Naive thymus-derived CD4-positive, alpha-beta T cell (primary cell): ENCODE measurements around the gene BCL2. TPM values are rescaled to one million over a fixed set of nuclear protein-coding genes. Genes with fewer than 3 reads are reported as not detected.
A peak's percentile ranks its signal among the peaks of the same experiment; 100 is the strongest.
"Not testable (repeated sequence)": the region's sequence is repeated elsewhere in the genome, so short reads cannot be mapped to it uniquely, and the experiment has no call there.

Experiments
- ATAC-seq: fragments of 150-1000 bp; cut with Tn5 transposase; 2 replicates; pipeline ENCODE4 v1.10.0; 2021; ENCODE audit warnings: mild to moderate bottlenecking, moderate library complexity
- CTCF ChIA-PET: fragments of 350-600 bp; sonication (Branson Sonifier 250); formaldehyde crosslinking; loops from one replicate; lab custom pipeline; 2021; ENCODE audit warnings: antibody characterized with exemption; lab: Charles Lee
- POLR2A ChIA-PET: fragments of 350-600 bp; sonication (Branson Sonifier 250); formaldehyde crosslinking; loops from one replicate; lab custom pipeline; 2021; ENCODE audit warnings: antibody characterized with exemption, inconsistent platforms; lab: Charles Lee
- DNase-seq, 9 donors: peaks; one replicate each; pipeline versions ENCODE4 v3.0.0 to v3.0.0-alpha.2; 2020 to 2022; ENCODE audit warnings: mixed read lengths in 1 of 9
- H3K27ac ChIP-seq: one replicate; pipeline ENCODE4 v1.7.0; 2013; ENCODE audit warnings: mild to moderate bottlenecking, low read depth, low read length, moderate library complexity
- H3K27me3 ChIP-seq, 2 donors: one replicate each; pipeline ENCODE4 v1.7.0; 2013; ENCODE audit warnings: low read length in 2 of 2, mild to moderate bottlenecking in 2 of 2, moderate library complexity in 2 of 2; ENCODE audit not compliant: control insufficient read depth in 2 of 2, insufficient read depth in 2 of 2
- H3K36me3 ChIP-seq, 3 experiments: 1 replicate in 2 of 3; 2 replicates in 1 of 3; pipeline ENCODE4 v1.7.0; 2013; ENCODE audit warnings: low read length in 3 of 3, mild to moderate bottlenecking in 3 of 3, moderate library complexity in 1 of 3; ENCODE audit not compliant: insufficient read depth in 3 of 3, control insufficient read depth in 2 of 3
- H3K4me1 ChIP-seq, 2 donors: one replicate each; pipeline ENCODE4 v1.7.0; 2013; ENCODE audit warnings: low read length in 2 of 2, mild to moderate bottlenecking in 2 of 2, moderate library complexity in 1 of 2; ENCODE audit not compliant: control insufficient read depth in 2 of 2, insufficient read depth in 2 of 2
- H3K4me3 ChIP-seq: 2 replicates; pipeline ENCODE4 v1.7.0; 2013; ENCODE audit warnings: mild to moderate bottlenecking, low read length
- H3K9me3 ChIP-seq, 3 experiments: 1 replicate in 2 of 3; 2 replicates in 1 of 3; pipeline ENCODE4 v1.7.0; 2013; ENCODE audit warnings: low read length in 3 of 3; ENCODE audit not compliant: control insufficient read depth in 2 of 3
- H3K27ac Mint-ChIP-seq, 9 donors: one replicate each; pipeline ENCODE4 v1.8.0; 2020 to 2022; ENCODE audit warnings: mixed read lengths in 9 of 9, mild to moderate bottlenecking in 8 of 9, moderate library complexity in 5 of 9, inconsistent platforms in 2 of 9
- H3K27me3 Mint-ChIP-seq, 5 donors: one replicate each; pipeline ENCODE4 v1.8.0; 2021 to 2022; ENCODE audit warnings: mixed read lengths in 5 of 5, mild to moderate bottlenecking in 1 of 5
- H3K36me3 Mint-ChIP-seq, 5 donors: one replicate each; pipeline ENCODE4 v1.8.0; 2020 to 2022; ENCODE audit warnings: mixed read lengths in 5 of 5, mild to moderate bottlenecking in 3 of 5, inconsistent platforms in 1 of 5
- H3K4me1 Mint-ChIP-seq, 7 donors: one replicate each; pipeline ENCODE4 v1.8.0; 2020 to 2022; ENCODE audit warnings: mixed read lengths in 7 of 7, mild to moderate bottlenecking in 3 of 7, inconsistent platforms in 1 of 7
- H3K4me3 Mint-ChIP-seq, 10 donors: one replicate each; pipeline ENCODE4 v1.8.0; 2020 to 2022; ENCODE audit warnings: mild to moderate bottlenecking in 10 of 10, mixed read lengths in 10 of 10, moderate library complexity in 6 of 10, inconsistent platforms in 2 of 10
- H3K9me3 Mint-ChIP-seq, 11 donors: one replicate each; pipeline ENCODE4 v1.8.0; 2020 to 2022; ENCODE audit warnings: mixed read lengths in 11 of 11, mild to moderate bottlenecking in 4 of 11, inconsistent platforms in 1 of 11, moderate library complexity in 1 of 11
- intact Hi-C, 2 donors: fragments of 100-400 bp; cut with micrococcal nuclease; formaldehyde crosslinking; loops; one replicate each; pipeline ENCODE4 v1.15.1; 2023
- polyA plus RNA-seq, 2 donors: library from polyadenylated mRNA; unstranded; fragments of 300-500 nt; fragmentation: Illumina TruSeq; gene quantifications; one replicate each; pipeline ENCODE4 v1.2.3, GENCODE V29; 2021
- total RNA-seq, 6 experiments: library from RNA in 5 of 6; stranded (reverse) in 5 of 6; gene quantifications; 1 replicate in 5 of 6; 2 replicates in 1 of 6; pipeline ENCODE4 v1.2.3 and lab custom pipeline; 2021 to 2026

The BCL2 gene
- total and polyA plus RNA-seq, 7 experiments from 2014 or later: 32.7 to 154 (median 40.1) TPM

DNA sequence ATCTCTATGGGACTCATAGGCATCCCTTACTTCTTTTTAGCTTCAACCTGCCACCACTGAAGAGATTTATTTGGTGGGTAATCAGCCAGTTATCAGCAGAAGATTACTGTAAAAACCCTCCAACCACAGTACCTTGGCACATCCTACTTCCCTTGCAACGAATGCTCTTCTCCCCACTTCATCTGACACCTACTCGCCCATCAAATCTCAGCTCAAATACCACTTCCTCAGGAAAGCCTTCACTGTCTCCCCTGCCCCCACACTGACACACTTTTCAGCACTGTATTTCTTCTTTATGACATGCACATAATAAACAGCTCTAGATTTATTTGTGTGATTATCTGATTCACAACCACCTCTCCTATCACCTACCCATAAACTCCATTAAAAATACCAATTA is 44.4 kb upstream of the BCL2 start:
- H3K27ac ChIP-seq: no peak overlapping the region
- ChIA-PET CTCF (interaction anchor here (0.9 kb wide), 1 partner anchor 75 kb away, joined by 3 read pairs; no protein-coding TSS in a partner anchor), POLR2A (interaction anchor here (0.6 to 4.2 kb wide), 3 partner anchors 58 to 203 kb away, joined by 4 to 19 read pairs (median 4); partner anchors contain the start of gene VPS4B)
- peaks cover 0 to 18% (median 0%) of the 10 kb centered on the region in 3 experiments for H3K36me3 ChIP-seq
- Mint-ChIP-seq H3K36me3 (peaks cover 5 to 29% (median 13%) of the 10 kb centered on the region in 5 donors), H3K4me3 (peak overlapping the region in 8 of 10 donors; percentile 0 to 29 (median 2)), H3K27me3 (no peaks in the 10 kb centered on the region), H3K9me3 (peaks cover 0 to 11% (median 1%) of the 10 kb centered on the region in 11 donors), H3K4me1 (peaks cover 31 to 47% (median 36%) of the 10 kb centered on the region in 7 donors), H3K27ac (peak overlapping the region in 6 of 9 donors; percentile 3 to 50 (median 10))
- no peak overlapping the region for H3K4me3 ChIP-seq
- H3K9me3 ChIP-seq: no peaks in the 10 kb centered on the region
- peaks cover 6 to 29% of the 10 kb centered on the region in 2 donors for H3K4me1 ChIP-seq
- ATAC-seq (peak; percentile 15), DNase-seq (peak in 7 of 9 donors; percentile 18 to 46 (median 43))
- no peaks in the 10 kb centered on the region for H3K27me3 ChIP-seq
- intact Hi-C loops: loop anchor here in 1 of 2 donors (10.0 kb wide), 1 partner anchor 1469 kb away; the partner anchor contains the start of gene RNF152

- peaks cover 0 to 18% (median 0%) of the 10 kb centered on the region in 3 experiments for H3K36me3 ChIP-seq
- not testable (repeated sequence) for H3K9me3 ChIP-seq, H3K27me3 ChIP-seq, ATAC-seq, H3K4me3 Mint-ChIP-seq, H3K9me3 Mint-ChIP-seq, H3K4me3 ChIP-seq, DNase-seq, H3K27ac ChIP-seq, H3K27me3 Mint-ChIP-seq
- ChIA-PET CTCF (interaction anchor here (0.8 kb wide), 1 partner anchor 347 kb away, joined by 4 read pairs; no protein-coding TSS in a partner anchor), POLR2A (interaction anchor here (0.6 to 4.2 kb wide), 3 partner anchors 59 to 649 kb away, joined by 3 to 19 read pairs (median 4); partner anchors contain the start of genes PHLPP1 and VPS4B)
- peaks cover 5 to 26% (median 13%) of the 10 kb centered on the region in 5 donors for H3K36me3 Mint-ChIP-seq
- intact Hi-C loops: loop anchor here in 1 of 2 donors (10.0 kb wide), 1 partner anchor 1469 kb away; the partner anchor contains the start of gene RNF152
- peak overlapping the region in 4 of 9 donors; percentile 9 to 50 (median 29) for H3K27ac Mint-ChIP-seq
- peaks cover 25 to 42% (median 31%) of the 10 kb centered on the region in 7 donors for H3K4me1 Mint-ChIP-seq
- peaks cover 6 to 29% of the 10 kb centered on the region in 2 donors for H3K4me1 ChIP-seq
Measured at GRCh38 chr18:63363420-63363819, 43.9 kb upstream of the BCL2 start.

DNA sequence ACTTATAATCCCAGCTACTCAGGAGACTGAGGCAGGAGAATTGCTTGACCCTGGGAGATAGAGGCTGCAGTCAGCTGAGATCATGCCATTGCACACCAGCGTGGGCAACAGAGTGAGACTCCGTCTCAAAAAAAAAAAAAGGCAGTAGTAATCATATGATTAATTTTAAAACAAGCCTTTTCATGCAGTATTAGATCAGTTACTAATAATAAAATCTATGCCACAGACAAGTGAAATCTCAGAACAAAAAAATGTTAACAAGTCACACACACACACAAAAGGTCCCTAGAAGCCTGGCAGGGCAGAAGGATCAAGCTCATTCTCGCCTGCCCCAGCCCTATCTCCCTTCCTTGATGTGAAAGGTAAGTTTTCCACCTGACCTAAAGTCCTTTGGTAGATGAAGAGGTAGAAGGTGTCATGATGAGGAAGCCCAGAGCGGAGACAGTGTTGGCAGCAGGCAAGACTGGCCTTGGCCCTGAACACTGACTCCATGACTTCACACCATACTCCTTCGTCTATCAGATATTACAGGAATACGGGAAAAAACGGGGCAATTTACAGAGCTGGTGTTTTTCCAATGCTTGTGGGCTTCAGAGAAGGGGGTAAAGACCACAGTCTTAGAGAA is 36.8 kb upstream of the BCL2 start:
- intact Hi-C loops: no loop called here
- peaks cover 0 to 2% (median 0%) of the 10 kb centered on the region in 7 donors for H3K4me1 Mint-ChIP-seq
- H3K4me3 ChIP-seq: no peak overlapping the region
- no peaks in the 10 kb centered on the region for H3K27me3 Mint-ChIP-seq
- no peaks in the 10 kb centered on the region for H3K4me1 ChIP-seq
- H3K27ac ChIP-seq: no peak overlapping the region
- ATAC-seq (no peak), DNase-seq (no peak)
- H3K27ac Mint-ChIP-seq: no peak overlapping the region
- CTCF ChIA-PET: interaction anchor here (0.6 to 1.3 kb wide), 2 partner anchors 26 to 60 kb away, joined by 3 read pairs; no protein-coding TSS in a partner anchor
- H3K9me3 ChIP-seq: no peaks in the 10 kb centered on the region
- peaks cover 0 to 2% (median 0%) of the 10 kb centered on the region in 11 donors for H3K9me3 Mint-ChIP-seq
- H3K27me3 ChIP-seq: no peaks in the 10 kb centered on the region
- POLR2A ChIA-PET: interaction anchor here (0.6 kb wide), 1 partner anchor 780 kb away, joined by 4 read pairs; no protein-coding TSS in a partner anchor
- peaks cover 0 to 41% (median 0%) of the 10 kb centered on the region in 3 experiments for H3K36me3 ChIP-seq
- peaks cover 12 to 40% (median 22%) of the 10 kb centered on the region in 5 donors for H3K36me3 Mint-ChIP-seq
- H3K4me3 Mint-ChIP-seq: no peak overlapping the region

- Histone ChIP-seq H3K9me3 (no peaks in the 10 kb centered on the region), H3K36me3 (peaks cover 6 to 69% (median 15%) of the 10 kb centered on the region in 3 experiments), H3K4me3 (no peak overlapping the region), H3K27me3 (no peaks in the 10 kb centered on the region), H3K4me1 (no peaks in the 10 kb centered on the region), H3K27ac (no peak overlapping the region)
- POLR2A ChIA-PET: interaction anchor here (1.1 kb wide), 1 partner anchor 73 kb away, joined by 3 read pairs; no protein-coding TSS in a partner anchor
- Mint-ChIP-seq H3K36me3 (peaks cover 13 to 54% (median 26%) of the 10 kb centered on the region in 5 donors), H3K27me3 (no peaks in the 10 kb centered on the region), H3K27ac (no peak overlapping the region), H3K4me3 (no peak overlapping the region), H3K9me3 (no peaks in the 10 kb centered on the region), H3K4me1 (peaks cover 0 to 3% (median 0%) of the 10 kb centered on the region in 7 donors)
- CTCF ChIA-PET: interaction anchor here (1.0 to 1.3 kb wide), 2 partner anchors 9 to 77 kb away, joined by 3 read pairs; no protein-coding TSS in a partner anchor
- ATAC-seq: no peak
- no peak for DNase-seq
- intact Hi-C loops: no loop called here
Measured at GRCh38 chr18:63350230-63350629, 30.7 kb upstream of the BCL2 start.

GRCh38 chr18:63348508-63349136 is 29.1 kb upstream of the BCL2 start:
- Mint-ChIP-seq H3K27ac (no peak overlapping the region), H3K4me3 (no peak overlapping the region), H3K36me3 (peaks cover 17 to 56% (median 33%) of the 10 kb centered on the region in 5 donors), H3K4me1 (peaks cover 0 to 6% (median 0%) of the 10 kb centered on the region in 7 donors), H3K9me3 (no peaks in the 10 kb centered on the region), H3K27me3 (no peaks in the 10 kb centered on the region)
- peaks cover 6 to 69% (median 15%) of the 10 kb centered on the region in 3 experiments for H3K36me3 ChIP-seq
- DNase-seq: no peak
- POLR2A ChIA-PET: no interaction called here
- H3K27ac ChIP-seq: no peak overlapping the region
- no peaks in the 10 kb centered on the region for H3K27me3 ChIP-seq
- no peaks in the 10 kb centered on the region for H3K9me3 ChIP-seq
- no peak overlapping the region for H3K4me3 ChIP-seq
- intact Hi-C loops: no loop called here
- ATAC-seq: no peak
- H3K4me1 ChIP-seq: no peaks in the 10 kb centered on the region
- CTCF ChIA-PET: no interaction called here

DNA sequence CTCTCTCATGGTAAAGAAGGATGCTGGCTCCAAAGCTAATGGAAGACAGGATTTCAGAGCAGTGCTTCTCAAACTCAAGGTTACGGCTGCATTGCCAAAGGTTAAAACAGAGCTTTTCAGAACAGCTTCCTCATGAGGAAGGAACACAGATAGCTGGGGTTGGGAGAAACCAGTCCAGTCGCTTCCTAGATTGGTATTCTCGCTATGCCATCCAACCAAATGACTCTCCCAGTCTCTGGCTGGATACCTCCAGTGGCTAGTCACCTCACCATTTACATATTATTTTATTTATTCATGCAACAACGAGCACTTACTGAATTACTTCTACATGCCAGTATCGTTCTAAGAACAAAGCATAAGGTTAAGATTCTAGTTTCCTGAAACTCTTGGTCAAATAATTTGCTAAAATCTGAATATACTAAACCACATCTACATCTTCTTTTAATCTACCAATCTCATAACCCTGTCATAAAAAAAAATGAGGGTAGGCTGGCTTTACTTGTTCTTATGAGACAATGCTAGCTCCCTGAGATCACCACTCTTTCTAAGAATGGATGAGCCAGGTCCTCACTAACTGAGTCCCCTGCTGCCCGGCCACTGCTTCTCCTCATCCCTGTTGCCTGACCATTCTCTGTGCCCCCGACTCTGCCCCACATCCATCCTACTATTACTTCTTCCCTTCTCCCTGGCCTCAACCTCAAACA is 27.1 kb upstream of the BCL2 start:
- intact Hi-C loops: loop anchor here in 1 of 2 donors (2.0 kb wide), 1 partner anchor 68 kb away; no protein-coding TSS in a partner anchor
- no peak overlapping the region for H3K4me3 Mint-ChIP-seq
- Histone ChIP-seq H3K27ac (no peak overlapping the region), H3K9me3 (no peaks in the 10 kb centered on the region), H3K27me3 (no peaks in the 10 kb centered on the region), H3K4me3 (no peak overlapping the region), H3K36me3 (peaks cover 6 to 62% (median 15%) of the 10 kb centered on the region in 3 experiments), H3K4me1 (no peaks in the 10 kb centered on the region)
- ATAC-seq (no peak), DNase-seq (no peak)
- peaks cover 0 to 6% (median 0%) of the 10 kb centered on the region in 7 donors for H3K4me1 Mint-ChIP-seq
- ChIA-PET CTCF (interaction anchor here (0.7 kb wide), 1 partner anchor 93 kb away, joined by 5 read pairs; no protein-coding TSS in a partner anchor), POLR2A (no interaction called here)
- no peaks in the 10 kb centered on the region for H3K9me3 Mint-ChIP-seq
- H3K27me3 Mint-ChIP-seq: no peaks in the 10 kb centered on the region
- peaks cover 10 to 59% (median 30%) of the 10 kb centered on the region in 5 donors for H3K36me3 Mint-ChIP-seq
- no peak overlapping the region for H3K27ac Mint-ChIP-seq
